Heart right ventricle (tissue), 16 donors: ENCODE data around the gene CPT2. TPM values are rescaled to one million over a fixed set of nuclear protein-coding genes. Genes with fewer than 3 reads are reported as not detected.

Experiments
- ATAC-seq, 8 donors: fragments of 200-7000 bp; cut with Tn5 transposase; one replicate each; pipeline ENCODE4 v1.9.1; 2020; ENCODE audit warnings: mild to moderate bottlenecking in 8 of 8, moderate library complexity in 8 of 8, moderate number of reproducible peaks in 1 of 8
- DNase-seq, 2 donors: peaks; one replicate each; pipeline ENCODE4 v3.0.0-alpha.2; 2020
- H3K27ac ChIP-seq, 10 donors: fragments of 200-600 bp; sonication (generic) in 2 of 10; one replicate each; pipeline versions ENCODE4 v1.5.0 to v1.8.0; 2020 to 2022; ENCODE audit warnings: mild to moderate bottlenecking in 3 of 10
- H3K27me3 ChIP-seq, 7 donors: fragments of 200-600 bp; one replicate each; pipeline ENCODE4 v1.8.0; 2021 to 2022; ENCODE audit warnings: mild to moderate bottlenecking in 2 of 7
- H3K36me3 ChIP-seq, 9 donors: fragments of 200-600 bp; sonication (generic) in 1 of 9; one replicate each; pipeline versions ENCODE4 v1.5.0 to v1.8.0; 2020 to 2022; ENCODE audit warnings: mild to moderate bottlenecking in 2 of 9
- H3K4me1 ChIP-seq, 9 donors: fragments of 200-600 bp; sonication (generic) in 1 of 9; one replicate each; pipeline versions ENCODE4 v1.5.0 to v1.8.0; 2020 to 2022; ENCODE audit warnings: mild to moderate bottlenecking in 4 of 9
- H3K4me3 ChIP-seq, 10 donors: fragments of 200-600 bp; sonication (generic) in 2 of 10; one replicate each; pipeline versions ENCODE4 v1.5.0 to v1.8.0; 2020 to 2022; ENCODE audit warnings: mild to moderate bottlenecking in 7 of 10, moderate library complexity in 2 of 10
- H3K9me3 ChIP-seq, 11 donors: fragments of 200-600 bp in 10 of 11; sonication (generic) in 2 of 11; one replicate each; pipeline versions ENCODE4 v1.5.0 to v1.8.0; 2013 to 2022; ENCODE audit warnings: mild to moderate bottlenecking in 2 of 11, control low read depth in 1 of 11, moderate library complexity in 1 of 11
- CTCF ChIP-seq, 9 donors: fragments of 200-600 bp; sonication (generic) in 2 of 9; IDR thresholded peaks; one replicate each; pipeline versions ENCODE4 v1.5.0 to v1.8.0; 2021 to 2022; ENCODE audit warnings: antibody characterized with exemption in 9 of 9, mild to moderate bottlenecking in 5 of 9, moderate library complexity in 1 of 9
- WGBS, 2 donors: extraction: QIAGEN DNeasy Blood & Tissue Kit; methylation state at CpG; one replicate each; pipeline ENCODE4 v1.1.7; 2013; ENCODE audit warnings: inconsistent platforms in 1 of 2; 5-methylcytosine and 5-hydroxymethylcytosine counted together
- intact Hi-C, 10 donors: fragments of 100-400 bp; cut with DNase I; formaldehyde crosslinking; loops; one replicate each; pipeline versions ENCODE4 v1.11.1 to v1.14.2; 2022
- polyA plus RNA-seq, 2 donors: library from polyadenylated mRNA; stranded (reverse); fragments of 200-250 nt; gene quantifications; one replicate each; pipeline ENCODE4 v1.2.3, GENCODE V29; 2013
- total RNA-seq, 10 donors: library from RNA; stranded (reverse); fragmentation: NEBNext Ultra II Directional in 3 of 10; extraction: Animal tissue kit (Norgen Biotek cat#: 25700) in 3 of 10; gene quantifications; one replicate each; pipeline versions ENCODE4 v1.2.1 to v1.2.4, GENCODE V29; 2021 to 2023
- donor health status: Arrhythmogenic right ventricular cardiomyopathy.
- donor health status: ischemic (EF 13 %, LVEDD 7.1; RV severe dilation, severe dysfunction).
- donor health status: healthy with polysubstance abuse.
- donor health status: DM: no; HTN: yes; CAD: no.
- donor health status: DM: no; HTN: no; CAD: no.
- donor health status: ischemic (EF 25% LVEDD 6.9; RV normal size, moderate dysfunction).
- donor health status: ischemic (EF 25% LVEDD 5.7; RV mildly dilated, moderate dysfunction).
- donor health status: healthy.
- donor health status: DM: yes; HTN: yes; CAD: no.
- donor health status: Ischemic cardiomyopathy.
- donor health status: ischemic (EF 35%, LVEDD 5.7; RV mildly dilated, moderate dysfunction).
- donor health status: nonischemic (EF 11% LVEDD 7.7; RV severe dilation, severe dysfunction).
- donor health status: DM: yes; HTN: yes; CAD: no.
- donor health status: PGD.
- donor health status: ischemic (EF 29% LVEDD 5.4; RV normal size, mild dysfunction).
- donor health status: nonischemic (EF 23%, LVEDD 6.1; RV moderate dilation, normal function).

Gene CPT2
- total and polyA plus RNA-seq, 12 donors: 10.3 to 48.7 (median 36.8) TPM

GRCh38 chr1:53262000-53262399, 65.4 kb downstream of the CPT2 start:
- H3K4me1 ChIP-seq: peaks cover 0 to 7% (median 0%) of the 10 kb centered on the region in 9 donors
- 79 to 90% methylated on average over 3 of the region's 3 CpGs for WGBS, 2 donors
- H3K9me3 ChIP-seq: no peaks in the 10 kb centered on the region
- no peak for ATAC-seq
- no peak for TF ChIP-seq CTCF (IDR thresholded peaks at IDR 0.05)
- H3K4me3 ChIP-seq: no peak overlapping the region
- H3K27me3 ChIP-seq: no peaks in the 10 kb centered on the region
- H3K36me3 ChIP-seq: peaks cover 0 to 56% (median 0%) of the 10 kb centered on the region in 9 donors
- no peak overlapping the region for H3K27ac ChIP-seq
- no peak for DNase-seq
- intact Hi-C loops: no loop called here

Other genes starting within 250 kb of the CPT2 start
- 10 to 100 TPM; 11.2 to 27.4 (median 15.4) TPM for gene PODN, start 134.6 kb upstream of the CPT2 start, total RNA-seq
- gene PODN, start 134.6 kb upstream of the CPT2 start, polyA plus RNA-seq: 10 to 100 TPM; 11.4 to 17.3 TPM
- 1 to 10 TPM in 1 of 10 donors, under 1 TPM in 9; 0.12 to 2.0 (median 0.42) TPM for gene SLC1A7, start 54.2 kb upstream of the CPT2 start, total RNA-seq
- under 1 TPM; 0.04 to 0.66 TPM for gene SLC1A7, start 54.2 kb upstream of the CPT2 start, polyA plus RNA-seq
- gene CZIB, start 23.8 kb downstream of the CPT2 start, total RNA-seq: 10 to 100 TPM; 41.8 to 54.6 (median 48.4) TPM
- 10 to 100 TPM; 62.9 to 97.3 TPM for gene CZIB, start 23.8 kb downstream of the CPT2 start, polyA plus RNA-seq
- gene MAGOH, start 41.7 kb downstream of the CPT2 start, total RNA-seq: 10 to 100 TPM; 17.3 to 31.5 (median 22.6) TPM
- 10 to 100 TPM; 61.1 to 67.3 TPM for gene MAGOH, start 41.7 kb downstream of the CPT2 start, polyA plus RNA-seq
- 1 to 10 TPM; 1.7 to 4.7 (median 2.3) TPM for gene LRP8, start 131.2 kb downstream of the CPT2 start, total RNA-seq
- gene LRP8, start 131.2 kb downstream of the CPT2 start, polyA plus RNA-seq: 1 to 10 TPM in 1 of 2 donors, under 1 TPM in 1; 0.37 to 1.1 TPM